Chondrocyte (in vitro differentiated cells): ENCODE results near the gene OR10C1. TPM values are rescaled to one million over a fixed set of nuclear protein-coding genes. Genes with fewer than 3 reads are reported as not detected.
A peak's percentile ranks its signal among the peaks of the same experiment; 100 is the strongest.
"Not testable (repeated sequence)": the region's sequence is repeated elsewhere in the genome, so short reads cannot be mapped to it uniquely, and the experiment has no call there.

Experiments
- DNase-seq: peaks from one replicate; pipeline ENCODE4 v3.0.0; 2021; ENCODE audit warnings: mixed read lengths, low spot score
- H3K27ac Mint-ChIP-seq: one replicate; pipeline ENCODE4 v1.8.0; 2021; ENCODE audit warnings: mild to moderate bottlenecking, moderate library complexity, mixed read lengths; ENCODE audit not compliant: unreplicated experiment
- H3K27me3 Mint-ChIP-seq: 2 replicates; pipeline ENCODE4 v1.8.0; 2021; ENCODE audit warnings: low read depth, mixed read lengths
- H3K36me3 Mint-ChIP-seq: 2 replicates; pipeline ENCODE4 v1.8.0; 2021; ENCODE audit warnings: low read depth, mixed read lengths
- H3K4me1 Mint-ChIP-seq: 2 replicates; pipeline ENCODE4 v1.8.0; 2021; ENCODE audit warnings: low read depth, mild to moderate bottlenecking, mixed read lengths
- H3K4me3 Mint-ChIP-seq: one replicate; pipeline ENCODE4 v1.8.0; 2021; ENCODE audit warnings: mild to moderate bottlenecking, moderate library complexity, mixed read lengths; ENCODE audit not compliant: unreplicated experiment
- H3K9me3 Mint-ChIP-seq: 2 replicates; pipeline ENCODE4 v1.8.0; 2021; ENCODE audit warnings: low read depth, mixed read lengths
- CTCF ChIP-seq: fragments of 200-600 bp; sonication (generic); IDR thresholded peaks from 2 replicates; pipeline ENCODE4 v1.5.0; 2021; ENCODE audit warnings: antibody characterized with exemption, mild to moderate bottlenecking, moderate library complexity
- total RNA-seq: library from RNA; stranded (reverse); gene quantifications from 3 replicates; pipeline ENCODE4 v1.2.1, GENCODE V29; 2021

OR10C1 gene
- total RNA-seq, 1 donor from 2014 or later, result not detected

GRCh38 chr6:29419516-29419915 is 19.6 kb upstream of the OR10C1 start:
- Mint-ChIP-seq H3K27me3 (peaks cover 3% of the 10 kb centered on the region), H3K4me3 (peak overlapping the region; percentile 20), H3K36me3 (no peaks in the 10 kb centered on the region), H3K9me3 (peaks cover 3% of the 10 kb centered on the region), H3K27ac (peak overlapping the region; percentile 93), H3K4me1 (peaks cover 31% of the 10 kb centered on the region)
- TF ChIP-seq CTCF, result no peak
- DNase-seq, result no peak

DNA sequence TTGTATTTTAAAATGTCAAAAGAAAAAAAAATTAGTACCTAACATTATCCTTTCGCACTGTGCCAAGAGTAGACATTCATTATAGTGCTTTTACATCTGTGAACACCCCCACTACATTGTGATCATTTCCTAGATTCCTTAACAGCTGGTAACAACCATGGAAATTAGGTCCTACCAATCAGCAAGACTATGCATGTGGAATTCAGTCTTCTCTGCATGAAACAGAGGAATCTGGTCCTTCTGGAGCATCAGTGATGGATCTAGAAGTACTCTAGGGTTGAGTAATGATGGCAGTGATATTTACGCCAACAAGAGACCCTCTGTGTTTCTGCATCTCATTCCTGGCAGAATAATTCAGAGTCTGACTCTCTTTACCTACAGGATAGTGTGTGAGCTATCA is 14.9 kb upstream of the OR10C1 start:
- TF ChIP-seq CTCF, result no peak
- H3K4me1 Mint-ChIP-seq, result peaks cover 26% of the 10 kb centered on the region
- H3K4me3 Mint-ChIP-seq, result no peak overlapping the region
- peak overlapping the region; percentile 25 for H3K27ac Mint-ChIP-seq
- peaks cover 11% of the 10 kb centered on the region for H3K9me3 Mint-ChIP-seq
- H3K36me3 Mint-ChIP-seq, result no peaks in the 10 kb centered on the region
- H3K27me3 Mint-ChIP-seq, result no peaks in the 10 kb centered on the region
- no peak for DNase-seq

DNA sequence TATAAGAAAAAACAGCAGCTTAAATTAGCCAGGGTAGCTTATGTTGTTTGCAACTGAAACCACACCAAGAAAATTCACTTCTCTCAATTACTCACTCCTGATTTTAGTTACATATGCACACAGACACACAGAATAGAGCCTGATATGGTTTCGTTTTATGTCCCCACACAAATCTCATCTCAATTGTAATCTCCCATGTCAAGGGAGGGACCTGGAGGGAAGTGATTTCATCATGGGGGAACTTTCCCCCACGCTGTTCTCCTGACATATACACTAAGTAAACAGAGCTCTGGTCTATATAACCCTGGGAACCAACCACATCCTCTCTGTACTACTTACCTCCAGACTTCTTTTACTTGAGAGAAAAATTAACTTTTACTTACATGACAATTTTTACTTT is 14.5 kb upstream of the OR10C1 start:
- Mint-ChIP-seq H3K36me3 (no peaks in the 10 kb centered on the region), H3K4me1 (peaks cover 21% of the 10 kb centered on the region), H3K4me3 (no peak overlapping the region), H3K27ac (peak overlapping the region; percentile 25), H3K9me3 (peaks cover 11% of the 10 kb centered on the region), H3K27me3 (peaks cover 3% of the 10 kb centered on the region)
- DNase-seq, result no peak
- TF ChIP-seq CTCF, result no peak

DNA sequence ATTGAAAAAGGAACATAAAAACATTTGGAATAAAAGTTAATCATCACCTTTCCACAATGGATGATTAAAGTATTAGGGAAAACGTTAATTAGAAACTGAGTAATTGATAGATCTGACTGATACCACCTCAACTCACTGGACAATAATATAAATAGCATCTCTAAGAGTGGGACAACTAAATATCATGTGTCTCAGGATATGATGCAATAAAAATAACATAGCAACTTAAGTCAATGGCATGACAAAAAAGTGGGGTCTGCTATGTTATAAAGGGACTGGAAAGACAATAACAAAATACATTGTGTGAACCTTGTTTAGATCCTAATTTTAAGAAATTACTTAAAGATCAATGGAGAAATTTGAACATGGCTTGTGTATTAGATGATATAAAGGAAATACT is 14.0 kb upstream of the OR10C1 start:
- TF ChIP-seq CTCF, result no peak
- Mint-ChIP-seq H3K9me3 (peaks cover 11% of the 10 kb centered on the region), H3K4me3 (no peak overlapping the region), H3K27me3 (peaks cover 3% of the 10 kb centered on the region), H3K4me1 (peaks cover 17% of the 10 kb centered on the region), H3K36me3 (no peaks in the 10 kb centered on the region), H3K27ac (no peak overlapping the region)
- DNase-seq, result no peak

DNA sequence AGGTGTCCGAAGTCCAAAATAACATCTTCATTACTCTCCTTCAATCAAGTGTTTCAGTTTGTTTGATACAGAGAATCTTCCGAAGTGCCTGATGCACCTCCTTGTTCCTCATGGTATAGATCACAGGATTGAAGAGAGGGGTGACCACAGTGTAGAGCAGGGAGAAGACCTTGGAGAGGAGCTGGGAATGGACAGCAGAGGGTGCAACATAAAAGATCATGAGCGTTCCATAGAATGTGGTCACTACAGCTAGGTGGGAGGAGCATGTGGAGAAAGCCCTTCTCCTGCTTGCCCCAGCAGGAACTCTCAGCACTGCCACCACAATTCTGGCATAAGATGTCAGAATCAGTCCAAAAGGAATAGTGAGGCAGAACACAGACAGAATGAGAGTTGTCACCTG is 12.5 kb upstream of the OR10C1 start:
- DNase-seq, result no peak
- peaks cover 11% of the 10 kb centered on the region for H3K9me3 Mint-ChIP-seq
- H3K36me3 Mint-ChIP-seq, result no peaks in the 10 kb centered on the region
- H3K4me3 Mint-ChIP-seq, result no peak overlapping the region
- peaks cover 17% of the 10 kb centered on the region for H3K4me1 Mint-ChIP-seq
- no peak overlapping the region for H3K27ac Mint-ChIP-seq
- H3K27me3 Mint-ChIP-seq, result peaks cover 3% of the 10 kb centered on the region
- TF ChIP-seq CTCF, result no peak

DNA sequence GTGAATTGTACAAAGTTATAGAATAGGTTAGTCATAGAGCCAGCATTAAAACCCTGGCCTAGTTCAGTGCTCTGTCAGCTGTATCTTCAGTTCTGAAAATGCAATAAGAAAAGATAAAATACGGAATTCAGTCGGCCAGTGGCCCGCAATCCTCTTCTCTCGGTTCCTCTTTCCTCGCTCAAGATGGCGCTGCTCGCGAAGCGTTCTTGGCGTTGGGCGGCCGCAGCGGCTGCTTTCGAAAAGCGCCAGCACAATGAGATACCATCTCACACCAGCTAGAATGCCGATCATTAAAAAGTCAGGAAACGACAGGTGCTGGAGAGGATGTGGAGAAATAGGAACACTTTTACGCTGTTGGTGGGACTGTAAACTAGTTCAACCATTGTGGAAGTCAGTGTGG is 2.4 kb upstream of the OR10C1 start:
- not testable (repeated sequence) for H3K4me1 Mint-ChIP-seq, H3K4me3 Mint-ChIP-seq, H3K9me3 Mint-ChIP-seq, DNase-seq, H3K36me3 Mint-ChIP-seq, H3K27ac Mint-ChIP-seq, H3K27me3 Mint-ChIP-seq
